HS-5 (cell line): ENCODE measurements around the gene YES1.
"Not testable (repeated sequence)": the region's sequence is repeated elsewhere in the genome, so short reads cannot be mapped to it uniquely, and the experiment has no call there.

ENCODE experiments used
- DNase-seq: peaks from one replicate; pipeline ENCODE4 v3.0.0-alpha.2; 2012; ENCODE audit warnings: low read depth

The YES1 gene

DNA sequence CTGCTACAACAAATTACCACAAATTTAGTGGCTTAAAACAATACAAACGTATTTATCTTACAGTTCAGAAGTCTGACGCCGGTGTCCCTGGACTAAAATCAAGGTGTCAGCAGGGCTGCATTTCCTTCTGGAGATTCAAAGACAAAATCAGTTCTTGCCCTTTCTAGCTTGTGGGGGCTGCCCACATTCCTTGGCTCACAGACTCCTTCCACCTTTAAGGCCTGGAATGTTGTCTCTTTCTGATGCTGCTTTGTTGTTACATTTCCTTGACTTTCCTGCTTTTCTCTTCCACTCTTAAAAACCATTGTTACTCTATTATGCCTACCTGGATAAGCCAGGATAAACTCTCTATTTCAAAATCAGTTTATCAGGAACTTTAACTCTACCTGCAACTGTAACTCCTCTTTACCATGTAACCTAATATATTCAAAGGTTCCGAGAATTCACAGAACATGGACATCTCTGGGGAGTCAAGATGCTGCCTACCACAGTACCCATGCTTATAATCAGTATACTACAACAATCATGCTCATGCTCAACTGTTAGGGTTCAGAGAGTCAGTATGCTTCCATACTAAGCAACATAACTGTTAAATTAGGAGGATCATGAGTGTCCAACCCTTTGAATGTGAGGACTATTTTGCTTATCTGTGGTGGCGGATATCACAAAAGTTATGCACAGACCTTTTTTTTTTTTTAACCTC, 27.4 kb downstream of the YES1 start:
- DNase-seq, result no peak

DNA sequence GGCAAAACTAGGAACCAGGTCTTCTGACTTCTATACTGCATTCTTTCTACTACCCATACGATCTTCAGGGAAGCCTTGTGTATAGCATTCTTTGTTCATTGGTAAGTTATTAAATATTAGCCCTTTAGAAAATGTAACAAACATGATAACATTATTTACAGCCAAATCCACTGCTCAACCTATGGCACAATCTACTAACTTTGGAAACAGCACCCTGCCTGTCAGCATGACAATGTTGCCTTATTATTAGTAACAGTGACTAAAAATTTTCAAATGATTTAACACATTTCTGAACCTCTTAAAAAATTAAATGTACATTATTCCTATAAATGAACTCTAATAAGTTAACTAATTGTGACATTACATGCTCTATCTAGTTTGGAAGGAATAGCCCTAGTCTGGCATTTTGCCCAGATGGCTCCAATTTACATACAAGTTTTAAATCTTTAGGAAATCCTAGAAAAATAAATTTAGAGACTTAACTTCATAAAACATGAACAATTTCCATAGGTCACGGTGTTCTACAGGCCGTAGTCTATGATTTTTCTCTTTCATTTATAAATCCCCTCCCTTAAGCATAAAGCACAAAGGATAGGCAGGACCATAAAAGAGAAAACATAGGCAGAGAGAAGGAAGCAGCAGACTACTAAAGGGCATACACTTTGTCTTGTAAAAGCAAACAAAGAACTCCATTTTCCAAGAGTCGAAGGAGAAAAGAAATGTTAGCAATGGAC, 33.7 kb downstream of the YES1 start:
- no peak for DNase-seq

DNA sequence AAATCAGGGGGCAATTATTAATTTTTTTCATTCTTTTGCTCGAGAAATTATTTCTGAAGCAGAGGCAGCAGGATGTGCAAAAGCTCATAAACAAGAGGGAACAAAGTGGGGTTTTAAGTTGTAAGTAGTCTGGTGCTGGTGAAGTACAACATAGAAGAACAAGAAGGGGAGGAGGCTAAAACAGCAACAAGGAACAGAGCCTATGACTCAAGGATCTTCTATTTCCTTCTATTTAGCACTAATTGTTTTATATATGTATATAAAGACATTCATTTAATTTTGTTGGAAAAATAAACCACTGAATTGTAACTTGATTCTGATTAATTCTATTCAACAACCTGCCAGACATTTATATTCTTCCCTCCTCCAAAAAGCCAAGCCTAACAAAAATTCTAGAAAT, 35.0 kb downstream of the YES1 start:
- no peak for DNase-seq

DNA sequence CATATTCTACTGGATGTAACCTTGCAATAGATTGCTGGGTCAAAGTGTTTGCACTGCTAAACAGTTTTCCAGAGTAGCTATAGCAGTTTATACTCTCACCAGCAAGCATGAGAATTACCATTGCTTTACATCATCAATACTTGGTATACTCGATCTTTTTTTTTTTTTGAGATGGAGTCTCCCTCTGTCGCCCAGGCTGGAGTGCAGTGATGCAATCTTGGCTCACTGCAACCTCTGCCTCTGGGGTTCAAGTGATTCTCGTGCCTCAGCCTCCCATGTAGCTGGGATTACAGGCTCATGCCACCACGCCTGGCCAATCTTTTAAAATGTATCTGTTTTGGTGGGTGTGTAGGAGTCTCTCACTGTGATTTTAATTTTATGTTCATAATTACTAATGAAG, 36.0 kb downstream of the YES1 start:
- DNase-seq, result not testable (repeated sequence)

DNA sequence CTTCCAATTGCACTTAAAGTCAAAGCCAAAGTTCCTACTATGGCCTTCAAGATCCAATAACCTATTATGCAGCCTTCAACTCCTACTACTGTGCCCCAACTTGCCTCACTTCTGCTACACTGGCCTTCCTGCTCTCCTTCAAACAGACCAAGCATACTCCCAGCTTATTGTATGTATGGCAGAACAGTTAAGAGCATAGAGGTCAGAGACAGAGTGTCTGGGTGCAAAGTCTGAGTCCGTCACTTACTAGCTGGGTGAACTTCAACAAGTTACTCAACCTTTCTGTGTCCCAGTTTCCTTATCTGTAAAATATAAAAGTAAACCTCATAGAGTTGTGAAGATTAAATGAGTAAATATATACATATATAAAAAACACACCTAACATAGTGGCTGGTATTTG, 37.2 kb downstream of the YES1 start:
- DNase-seq, result no peak

DNA sequence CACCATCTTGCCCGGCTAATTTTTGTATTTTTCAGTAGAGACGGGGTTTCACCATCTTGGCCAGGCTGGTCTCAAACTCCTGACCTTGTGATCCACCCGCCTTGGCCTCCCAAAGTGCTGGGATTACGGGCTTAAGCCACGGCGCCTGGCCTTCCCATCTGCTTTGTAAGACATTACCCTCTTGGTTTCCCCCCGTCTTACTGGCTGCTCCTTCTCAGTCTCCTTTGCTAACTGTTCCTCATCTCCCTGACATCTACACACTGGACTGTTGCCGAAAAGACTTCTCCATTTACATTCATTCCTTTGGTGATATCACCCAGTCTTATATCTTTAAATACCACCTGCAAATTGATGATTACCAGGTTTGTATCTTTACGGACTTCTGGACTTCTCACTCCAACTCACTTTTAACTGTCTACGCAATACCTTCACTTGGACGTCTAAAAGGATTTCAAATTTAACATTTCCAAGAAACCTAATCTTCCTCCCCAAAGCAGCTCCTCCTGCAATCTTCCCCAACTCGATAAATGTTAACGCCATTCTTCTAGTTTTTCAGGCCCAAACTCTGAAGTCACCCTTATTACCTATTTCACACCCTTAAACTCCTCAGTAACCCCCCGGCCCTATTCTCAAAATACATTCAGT, 37.9 kb downstream of the YES1 start:
- DNase-seq, result no peak

DNA sequence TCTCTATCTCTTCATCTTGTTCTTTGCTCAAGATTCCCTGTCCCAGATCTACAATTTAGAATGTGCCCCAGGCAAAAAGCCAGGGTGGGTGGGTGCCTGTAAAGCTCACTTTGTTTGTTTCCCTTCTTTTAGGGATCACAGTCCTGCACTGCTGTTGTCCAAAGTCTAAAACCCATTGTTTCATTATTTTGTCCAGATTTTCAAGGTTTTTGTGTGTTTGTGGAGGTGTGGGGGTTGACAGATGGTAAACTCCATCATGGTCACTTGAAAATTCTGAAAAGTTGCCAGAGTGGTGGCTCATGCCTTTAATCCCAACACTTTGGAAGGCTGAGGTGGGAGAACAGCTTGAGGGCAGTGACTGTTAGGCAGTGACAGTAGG, 41.5 kb downstream of the YES1 start:
- DNase-seq, result no peak

DNA sequence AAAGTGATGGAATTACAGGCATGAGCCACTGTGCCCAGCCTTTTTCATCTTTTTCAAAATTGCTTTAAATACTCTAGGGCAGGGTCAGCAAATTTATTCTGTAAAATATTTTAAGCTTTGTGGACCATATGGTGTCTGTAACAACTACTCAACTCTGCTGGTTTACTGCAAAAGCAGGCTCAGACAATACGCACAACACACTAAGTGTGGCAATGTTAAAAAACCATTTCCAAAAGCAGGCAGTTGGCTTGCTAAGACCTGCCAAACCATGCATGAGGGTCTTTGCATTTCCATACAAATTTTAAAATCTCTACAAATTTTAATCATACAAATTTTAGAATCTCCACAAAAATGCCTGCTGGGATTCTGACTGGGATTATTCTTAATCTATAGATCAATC, 44.1 kb downstream of the YES1 start:
- DNase-seq, result no peak

DNA sequence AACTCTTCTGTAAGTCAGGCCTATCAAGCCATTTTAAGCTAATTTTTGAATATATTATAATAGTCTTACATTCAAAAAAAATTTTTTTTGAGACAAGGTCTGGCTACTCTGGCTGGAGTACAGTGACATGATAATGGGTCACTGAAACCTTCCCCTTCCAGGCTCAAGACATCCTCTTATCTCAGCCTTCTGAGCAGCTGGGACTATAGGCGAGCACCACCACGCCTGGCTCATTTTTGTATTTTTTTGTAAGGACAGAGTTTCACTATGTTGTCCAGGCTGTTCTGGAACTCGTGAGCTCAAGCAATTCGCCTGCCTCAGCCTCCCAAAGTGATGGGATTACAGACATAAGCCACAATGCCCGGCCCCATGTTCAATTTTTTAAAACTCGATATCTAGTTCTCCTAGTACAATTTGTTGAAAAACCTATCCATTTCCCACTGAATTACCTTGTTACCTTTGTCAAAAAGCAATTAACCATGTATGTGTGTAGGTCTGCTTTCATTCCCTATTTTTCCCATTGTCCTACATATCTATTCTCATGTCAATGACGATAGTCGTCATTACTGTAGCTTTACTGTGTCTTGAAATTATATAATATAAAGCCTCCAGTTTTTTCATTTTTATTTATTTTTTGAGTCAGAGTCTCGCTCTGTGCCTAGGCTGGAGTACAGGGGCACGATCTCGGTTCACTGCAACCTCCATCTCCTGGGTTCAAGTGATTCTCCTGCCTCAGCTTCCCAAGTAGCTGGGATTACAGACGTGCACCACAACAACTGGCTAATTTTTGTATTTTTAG, 44.8 kb downstream of the YES1 start:
- DNase-seq, result no peak

DNA sequence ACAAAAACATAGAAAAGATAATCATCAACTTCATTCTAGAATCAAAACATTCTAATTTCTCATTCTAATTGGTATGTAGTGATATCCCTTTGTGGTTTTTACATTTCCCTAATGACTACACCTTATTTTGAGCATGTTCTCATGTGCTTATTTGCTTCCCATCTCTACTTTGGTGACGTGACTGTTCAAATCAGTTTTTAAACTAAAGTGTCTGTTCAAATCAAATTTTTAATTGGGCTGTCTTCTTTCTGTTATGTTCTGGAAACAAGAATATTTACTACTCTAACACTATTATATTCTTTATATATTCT, 45.5 kb downstream of the YES1 start:
- DNase-seq, result no peak

DNA sequence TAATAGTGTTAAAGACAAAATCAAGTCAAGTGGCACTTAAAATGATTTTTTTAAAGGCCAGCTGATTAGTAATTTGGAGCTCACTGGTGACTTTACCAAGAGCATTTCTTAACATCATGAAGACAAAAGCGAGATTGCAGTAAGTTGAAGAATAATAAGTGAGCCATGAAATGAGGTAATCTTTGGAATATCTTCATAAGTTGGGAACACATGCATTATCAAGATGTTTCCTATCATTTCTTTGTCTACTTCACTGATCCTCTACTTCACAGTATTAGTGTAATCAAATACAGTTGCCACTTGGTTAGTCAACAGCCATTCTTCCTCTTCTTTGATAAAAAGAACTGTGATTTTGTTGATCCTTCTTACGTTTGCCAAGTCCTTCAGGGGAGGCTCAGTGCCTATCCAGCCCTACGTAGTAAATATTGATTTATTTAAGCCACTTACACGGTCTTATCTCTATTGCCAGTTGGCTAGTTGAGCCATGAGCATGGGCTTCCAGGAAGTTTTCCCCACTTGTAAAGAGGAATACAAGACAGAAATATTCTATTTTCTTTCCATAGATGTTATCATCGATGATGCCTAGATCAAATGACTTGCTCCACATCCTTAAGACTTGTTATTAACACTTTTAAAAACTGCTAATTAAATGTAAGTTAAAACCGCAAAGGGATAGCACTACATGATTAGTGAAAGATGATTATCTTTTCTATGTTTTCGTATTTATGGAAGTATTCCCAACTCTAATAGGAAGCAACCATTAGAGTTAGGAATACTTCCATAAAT, 46.1 kb downstream of the YES1 start:
- no peak for DNase-seq

DNA sequence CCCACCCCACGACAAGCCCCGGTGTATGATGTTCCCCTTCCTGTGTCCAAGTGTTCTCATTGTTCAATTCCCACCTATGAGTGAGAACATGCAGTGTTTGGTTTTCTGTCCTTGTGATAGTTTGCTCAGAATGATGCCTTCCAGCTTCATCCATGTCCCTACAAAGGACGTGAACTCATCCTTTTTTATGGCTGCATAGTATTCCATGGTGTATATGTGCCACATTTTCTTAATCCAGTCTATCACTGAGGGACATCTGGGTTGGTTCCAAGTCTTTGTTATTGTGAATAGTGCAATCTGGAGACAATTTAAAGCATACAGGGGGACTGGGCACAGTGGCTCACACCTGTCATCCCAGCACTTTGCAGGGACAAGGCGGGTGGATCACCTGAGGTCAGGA, 52.2 kb downstream of the YES1 start:
- DNase-seq, result not testable (repeated sequence)

DNA sequence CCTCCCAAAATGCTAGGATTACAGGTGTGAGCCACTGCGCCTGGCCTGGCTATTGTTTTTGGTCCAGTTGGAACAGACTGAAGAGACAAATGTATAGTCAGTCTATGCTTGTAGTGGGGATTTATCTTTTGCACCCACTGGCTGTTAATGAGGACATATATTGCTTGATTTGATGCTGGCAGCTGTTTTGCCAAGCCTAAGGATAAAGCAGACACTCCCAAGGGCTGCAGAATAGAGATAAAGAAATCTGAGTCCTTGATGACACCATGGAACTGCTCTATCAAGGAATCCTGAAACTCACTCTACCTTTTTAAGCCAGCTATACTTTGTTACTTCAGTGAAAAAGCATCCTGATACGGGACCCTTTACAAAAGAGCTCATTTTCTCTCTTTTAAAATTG, 56.5 kb downstream of the YES1 start:
- no peak for DNase-seq

DNA sequence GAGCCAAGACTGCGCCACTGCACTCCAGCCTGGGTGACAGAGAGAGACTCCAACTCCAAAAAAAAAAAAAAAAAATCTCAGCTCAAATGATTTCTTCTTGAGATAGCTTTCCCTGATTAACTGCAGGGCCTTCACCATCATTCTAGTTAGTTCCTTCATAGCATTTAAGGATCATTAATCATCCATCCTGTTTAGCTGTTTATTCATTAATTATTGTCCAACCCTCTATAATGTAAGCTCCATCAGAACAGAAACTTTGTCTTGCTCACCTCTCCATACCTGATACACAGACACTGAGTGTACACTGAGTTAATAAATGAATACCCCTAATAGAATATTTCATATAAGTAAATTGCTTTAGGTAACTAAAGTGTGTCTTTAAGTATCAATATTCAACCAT, 57.4 kb downstream of the YES1 start:
- no peak for DNase-seq

DNA sequence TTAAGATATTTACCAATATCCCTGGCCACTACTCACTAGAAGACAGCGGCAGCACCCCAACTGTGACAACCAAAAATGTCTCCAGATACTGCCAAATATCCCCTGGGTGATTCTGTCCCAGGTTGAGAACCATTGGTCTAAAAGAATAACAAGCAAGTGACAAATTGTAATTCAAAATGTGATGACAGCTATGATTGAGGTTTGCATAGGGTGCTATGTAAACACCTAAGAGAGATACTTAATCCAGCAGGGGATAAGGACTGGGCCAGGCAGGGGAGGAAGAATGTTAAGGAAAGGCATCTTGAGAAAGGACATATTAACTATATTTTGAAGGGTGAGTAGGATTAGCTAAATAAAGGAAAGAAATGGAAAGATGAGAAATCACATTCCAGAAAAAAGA, 61.6 kb downstream of the YES1 start:
- DNase-seq, result no peak

DNA sequence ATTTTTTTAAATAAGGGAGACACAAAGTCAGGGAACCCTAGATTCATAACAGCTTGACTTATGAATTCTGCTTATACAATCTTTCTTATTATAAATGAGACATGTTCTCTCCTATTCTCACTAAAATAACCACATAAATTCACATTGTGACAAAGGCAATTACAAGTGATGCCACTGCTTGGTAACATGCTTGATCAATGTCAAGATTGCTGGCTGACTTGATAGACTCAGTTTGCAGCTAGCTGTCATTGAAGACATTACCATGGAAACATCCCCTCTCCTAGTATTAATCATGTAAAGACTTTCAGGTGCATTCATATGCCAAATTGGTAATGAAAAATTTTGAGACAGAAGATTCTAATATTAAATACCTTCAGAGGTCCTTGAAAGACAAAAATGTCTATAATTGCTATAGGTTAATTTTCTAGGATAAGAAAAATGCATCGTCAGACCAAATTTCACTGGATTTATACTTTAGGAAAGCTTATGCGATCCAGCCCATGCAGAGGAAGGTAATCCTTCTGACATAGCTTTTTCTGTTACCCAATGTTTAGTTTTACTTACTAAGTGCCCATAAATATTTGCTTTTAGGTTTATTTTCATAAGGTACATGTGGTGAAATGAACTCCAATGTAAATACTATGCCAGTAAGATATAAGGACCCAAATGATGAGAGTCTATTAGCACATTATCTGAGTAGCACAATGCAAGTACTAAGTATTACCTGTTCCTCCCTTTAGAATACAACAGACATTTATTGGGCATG, 67.0 kb downstream of the YES1 start:
- no peak for DNase-seq

DNA sequence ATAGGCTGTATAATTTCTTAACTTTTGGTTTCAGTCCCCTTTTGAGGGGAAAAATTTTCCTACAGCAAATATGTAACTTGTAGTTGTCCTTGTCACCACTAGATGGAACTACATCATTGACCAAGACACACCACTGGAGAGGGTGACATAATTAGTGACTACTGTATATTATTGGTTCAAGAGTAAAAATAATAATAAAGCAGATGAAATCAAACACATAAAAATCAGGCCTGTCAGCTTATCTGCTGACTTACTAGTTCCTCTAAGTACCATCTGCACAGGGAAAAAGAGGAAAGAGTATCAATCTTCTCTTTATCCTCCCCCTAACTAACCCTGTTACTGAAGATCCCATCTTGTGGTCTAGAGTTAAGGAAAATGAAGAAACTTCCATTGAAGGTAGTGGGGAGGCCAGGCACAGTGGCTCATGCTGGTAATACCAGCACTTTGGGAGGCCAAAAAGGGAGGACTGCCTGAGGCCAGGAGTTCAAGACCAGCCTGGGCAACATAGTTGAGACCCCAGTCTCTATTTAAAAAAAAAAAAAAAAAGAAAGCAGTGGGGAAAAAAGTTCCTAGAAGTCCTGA, 70.0 kb downstream of the YES1 start:
- peak; percentile 10 for DNase-seq

DNA sequence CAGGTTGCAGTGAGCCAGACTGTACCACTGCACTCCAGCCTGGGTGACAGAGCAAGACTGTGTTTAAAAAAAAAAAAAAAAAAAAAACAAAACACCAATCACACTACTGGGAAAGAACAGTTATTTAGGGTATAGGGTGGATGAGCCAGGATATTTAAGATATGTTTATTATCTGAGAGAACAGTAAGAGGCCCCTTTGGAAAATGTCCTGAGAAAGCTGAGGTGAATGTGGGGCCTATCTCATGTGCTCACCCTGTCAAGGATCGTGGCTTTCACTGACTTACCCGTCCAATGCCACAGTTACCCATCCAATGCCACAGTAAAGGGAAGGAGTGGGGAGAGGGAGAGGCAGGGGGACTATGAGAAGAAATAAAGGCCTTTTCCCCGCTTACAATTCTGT, 79.7 kb downstream of the YES1 start:
- DNase-seq, result no peak

DNA sequence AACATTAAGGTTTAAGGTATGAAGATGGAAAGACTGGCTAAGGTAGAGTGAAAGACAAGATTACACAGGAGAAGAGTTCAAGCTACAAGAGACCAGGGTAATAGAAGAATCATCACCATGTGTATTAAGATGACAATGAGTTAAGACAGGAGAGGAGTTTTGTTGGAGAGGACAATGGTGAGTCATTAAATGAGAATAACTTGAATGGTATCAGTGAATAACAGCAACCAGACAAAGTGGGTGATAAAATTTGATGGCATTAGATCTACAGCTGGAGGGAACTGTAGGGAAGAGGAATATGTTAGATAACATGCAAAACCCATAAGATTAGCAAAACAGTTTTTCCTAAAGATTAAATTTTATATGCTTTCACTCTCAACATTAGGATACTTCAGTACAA, 80.9 kb downstream of the YES1 start:
- DNase-seq, result no peak

DNA sequence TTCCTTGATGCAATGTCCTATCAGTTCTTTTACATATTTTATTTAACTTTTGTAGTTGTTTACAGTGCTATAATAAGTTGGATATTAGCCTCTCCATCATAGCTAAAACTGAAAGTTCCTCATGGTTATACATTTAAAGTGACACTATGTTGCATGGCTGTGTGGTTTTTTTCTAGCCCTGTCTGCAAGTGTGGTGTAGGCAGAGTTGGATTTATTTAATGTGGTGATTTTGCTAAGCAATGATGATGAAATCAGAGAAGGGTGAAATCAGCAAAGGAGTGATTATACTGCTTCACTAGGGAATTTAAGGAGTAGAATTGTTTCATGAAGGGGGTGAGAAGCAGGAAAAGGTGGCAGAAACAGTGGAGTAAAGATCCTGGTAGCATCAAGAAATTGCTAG, 81.3 kb downstream of the YES1 start:
- no peak for DNase-seq

DNA sequence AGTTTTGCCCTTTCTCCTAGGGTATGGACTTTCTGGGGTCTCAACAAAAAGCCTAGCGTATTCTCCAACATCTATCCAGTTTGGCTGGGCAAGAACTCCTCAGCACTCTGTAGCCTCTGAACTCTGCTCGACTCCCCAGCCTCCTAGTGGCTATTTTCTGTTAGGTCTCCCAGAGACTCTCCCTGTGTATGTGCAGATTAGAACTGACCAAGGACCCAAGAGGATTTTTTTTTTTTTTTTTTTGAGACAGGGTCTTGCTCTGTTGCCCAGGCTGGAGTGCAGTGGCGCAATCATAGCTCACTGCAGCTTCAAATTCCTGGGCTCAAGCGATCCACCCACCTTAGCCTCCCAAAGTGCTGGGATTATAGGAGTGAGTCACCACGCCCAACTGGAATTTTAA, 81.9 kb downstream of the YES1 start:
- not testable (repeated sequence) for DNase-seq
